ENCODE measurements around the gene TKTL1. TPM values are rescaled to one million over a fixed set of nuclear protein-coding genes. Genes with fewer than 3 reads are reported as not detected.

Gene TKTL1
- total and polyA plus RNA-seq, 2 experiments from 2014 or later: not detected

- WGBS, 2 experiments (ENCODE audit: low coverage in 1 of 2, low lambda C conversion rate in 2 of 2, missing lambda C conversion rate in 2 of 2): 1 to 2% methylated on average over 8 to 15 of the region's 23 CpGs
- Histone ChIP-seq H3K4me3 (peak overlapping the region; percentile 73), H3K79me2 (ENCODE audit: insufficient read depth) (peaks cover 25% of the 10 kb centered on the region), H3K27me3 (replicated peaks; ENCODE audit: insufficient read depth) (no peaks in the 10 kb centered on the region), H3F3A (ENCODE audit: insufficient read depth) (peaks cover 6% of the 10 kb centered on the region; the same call in 1 of the 2 replicates), H4K20me1 (ENCODE audit: insufficient read depth) (no peaks in the 10 kb centered on the region), H3K9me3 (ENCODE audit: low read depth) (no peaks in the 10 kb centered on the region), H3K4me2 (ENCODE audit: unreplicated experiment) (peak overlapping the region; percentile 92), H3K9me2 (ENCODE audit: insufficient read depth) (no peaks in the 10 kb centered on the region), H2AFZ (0 out of 2 replicates have a peak overlapping the region, but pooled peaks have one; percentile 38), H3K9ac (peak overlapping the region; percentile 72), H3K4me1 (ENCODE audit: insufficient read depth) (0 out of 2 replicates have a peak, but pooled peaks cover 7% of the 10 kb centered on the region), H3K36me3 (ENCODE audit: low read depth) (peaks cover 4% of the 10 kb centered on the region; the same call in 1 of the 2 replicates), H3K27ac (peak overlapping the region; percentile 40)
- DNase-seq: peak; percentile 76
- no peak for TF ChIP-seq EZH2phosphoT487 (IDR thresholded peaks at IDR 0.05; ENCODE audit: insufficient read depth, low read depth)
- no peak for TF ChIP-seq EZH2 (IDR thresholded peaks at IDR 0.05; ENCODE audit: insufficient read depth, poor library complexity, severe bottlenecking)
- in situ Hi-C loops (cut with MboI): no loop called here
Measured at GRCh38 chrX:154373340-154374306, 78.0 kb downstream of the TKTL1 start.

GRCh38 chrX:154374313-154375155 is 78.9 kb downstream of the TKTL1 start, which contains the start of gene FLNA:
TSS of gene FLNA (minus strand) at chrX:154374634. CDS start at chrX:154371245, 3,389 bp downstream.
- peak within 1 kb of the TSS; percentile 92 for H3K4me2 ChIP-seq (ENCODE audit: unreplicated experiment)
- H4K20me1 ChIP-seq (ENCODE audit: insufficient read depth): no peaks in the 10 kb centered on the region
- in situ Hi-C loops (cut with MboI): no loop called here
- TF ChIP-seq EZH2 (IDR thresholded peaks at IDR 0.05; ENCODE audit: insufficient read depth, poor library complexity, severe bottlenecking) (no peak), EZH2phosphoT487 (IDR thresholded peaks at IDR 0.05; ENCODE audit: insufficient read depth, low read depth) (no peak)
- peaks cover 23% of the 10 kb centered on the region for H3K79me2 ChIP-seq (ENCODE audit: insufficient read depth)
- WGBS, 2 experiments (ENCODE audit: low coverage in 1 of 2, low lambda C conversion rate in 2 of 2, missing lambda C conversion rate in 2 of 2): 24 to 26% methylated on average over 17 to 24 of the region's 95 CpGs
- H3K4me3 ChIP-seq: peak within 1 kb of the TSS; percentile 73
- 0 out of 2 replicates have a peak, but pooled peaks cover 7% of the 10 kb centered on the region for H3K4me1 ChIP-seq (ENCODE audit: insufficient read depth)
- peak within 1 kb of the TSS; percentile 72 for H3K9ac ChIP-seq
- peaks cover 4% of the 10 kb centered on the region; the same call in 1 of the 2 replicates for H3K36me3 ChIP-seq (ENCODE audit: low read depth)
- peak within 1 kb of the TSS; percentile 38; the same call in 1 of the 2 replicates for H2AFZ ChIP-seq
- H3F3A ChIP-seq (ENCODE audit: insufficient read depth): peaks cover 6% of the 10 kb centered on the region; the same call in 1 of the 2 replicates
- peak within 1 kb of the TSS; percentile 35 for H3K27ac ChIP-seq
- no peaks in the 10 kb centered on the region for H3K9me2 ChIP-seq (ENCODE audit: insufficient read depth)
- no peaks in the 10 kb centered on the region for H3K9me3 ChIP-seq (ENCODE audit: low read depth)
- DNase-seq: peak; percentile 51
- H3K27me3 ChIP-seq (replicated peaks; ENCODE audit: insufficient read depth): no peaks in the 10 kb centered on the region

GRCh38 chrX:154375156-154375504 is 79.5 kb downstream of the TKTL1 start:
- no peaks in the 10 kb centered on the region for H3K9me3 ChIP-seq (ENCODE audit: low read depth)
- TF ChIP-seq EZH2 (IDR thresholded peaks at IDR 0.05; ENCODE audit: insufficient read depth, poor library complexity, severe bottlenecking): no peak
- no peak for TF ChIP-seq EZH2phosphoT487 (IDR thresholded peaks at IDR 0.05; ENCODE audit: insufficient read depth, low read depth)
- no peaks in the 10 kb centered on the region for H4K20me1 ChIP-seq (ENCODE audit: insufficient read depth)
- peak overlapping the region; percentile 72 for H3K9ac ChIP-seq
- no peaks in the 10 kb centered on the region for H3K27me3 ChIP-seq (replicated peaks; ENCODE audit: insufficient read depth)
- 0 out of 2 replicates have a peak, but pooled peaks cover 7% of the 10 kb centered on the region for H3K4me1 ChIP-seq (ENCODE audit: insufficient read depth)
- no peak overlapping the region for H3K4me2 ChIP-seq (ENCODE audit: unreplicated experiment)
- H3K9me2 ChIP-seq (ENCODE audit: insufficient read depth): no peaks in the 10 kb centered on the region
- H2AFZ ChIP-seq: no peak overlapping the region
- H3K79me2 ChIP-seq (ENCODE audit: insufficient read depth): peaks cover 23% of the 10 kb centered on the region
- no peaks in the 10 kb centered on the region for H3F3A ChIP-seq (ENCODE audit: insufficient read depth)
- H3K4me3 ChIP-seq: peak overlapping the region; percentile 73
- peak overlapping the region; percentile 35 for H3K27ac ChIP-seq
- in situ Hi-C loops (cut with MboI): no loop called here
- peaks cover under 1% of the 10 kb centered on the region; the same call in 1 of the 2 replicates for H3K36me3 ChIP-seq (ENCODE audit: low read depth)
- DNase-seq: no peak
- WGBS, 2 experiments (ENCODE audit: low coverage in 1 of 2, low lambda C conversion rate in 2 of 2, missing lambda C conversion rate in 2 of 2): 85 to 87% methylated on average over 9 to 10 of the region's 10 CpGs

- TF ChIP-seq EZH2 (IDR thresholded peaks at IDR 0.05; ENCODE audit: insufficient read depth, poor library complexity, severe bottlenecking) (no peak), EZH2phosphoT487 (IDR thresholded peaks at IDR 0.05; ENCODE audit: insufficient read depth, low read depth) (no peak)
- no peak for DNase-seq
- 92 to 100% methylated on average over 3 of the region's 3 CpGs for WGBS, 2 experiments (ENCODE audit: low coverage in 1 of 2, low lambda C conversion rate in 2 of 2, missing lambda C conversion rate in 2 of 2)
- Histone ChIP-seq H3K9me3 (ENCODE audit: low read depth) (no peaks in the 10 kb centered on the region), H3K4me2 (ENCODE audit: unreplicated experiment) (no peak overlapping the region), H3K9ac (no peak overlapping the region), H3K4me3 (no peak overlapping the region), H3F3A (ENCODE audit: insufficient read depth) (no peaks in the 10 kb centered on the region), H3K9me2 (ENCODE audit: insufficient read depth) (no peaks in the 10 kb centered on the region), H4K20me1 (ENCODE audit: insufficient read depth) (no peaks in the 10 kb centered on the region), H3K79me2 (ENCODE audit: insufficient read depth) (peaks cover 29% of the 10 kb centered on the region), H3K27me3 (replicated peaks; ENCODE audit: insufficient read depth) (no peaks in the 10 kb centered on the region), H2AFZ (no peak overlapping the region), H3K27ac (peak overlapping the region; percentile 98; the same call in 1 of the 2 replicates), H3K4me1 (ENCODE audit: insufficient read depth) (0 out of 2 replicates have a peak, but pooled peaks cover 7% of the 10 kb centered on the region), H3K36me3 (ENCODE audit: low read depth) (no peaks in the 10 kb centered on the region)
- in situ Hi-C loops (cut with MboI): no loop called here
Measured at GRCh38 chrX:154376774-154377173, 81.2 kb downstream of the TKTL1 start.
